ENCODE measurements around the gene POTEH.
"Not testable (repeated sequence)": the region's sequence is repeated elsewhere in the genome, so short reads cannot be mapped to it uniquely, and the experiment has no call there.

Gene POTEH

GRCh38 chr22:15738157-15738908 lies 48.5 kb downstream of the POTEH start:
- H3K27ac ChIP-seq: not testable (repeated sequence)

- H3K27ac ChIP-seq: not testable (repeated sequence)
Observed at GRCh38 chr22:15738909-15739391, 49.1 kb downstream of the POTEH start.

GRCh38 chr22:15747636-15748323 lies 58.0 kb downstream of the POTEH start:
- not testable (repeated sequence) for H3K27ac ChIP-seq

- not testable (repeated sequence) for H3K27ac ChIP-seq
Observed at GRCh38 chr22:15749181-15749970, 59.5 kb downstream of the POTEH start.

GRCh38 chr22:15759443-15760097 lies 69.7 kb downstream of the POTEH start:
- H3K27ac ChIP-seq: not testable (repeated sequence)

GRCh38 chr22:15760388-15761150 lies 70.7 kb downstream of the POTEH start:
- not testable (repeated sequence) for H3K27ac ChIP-seq

GRCh38 chr22:15761151-15761777 lies 71.4 kb downstream of the POTEH start:
- H3K27ac ChIP-seq: not testable (repeated sequence)

- not testable (repeated sequence) for H3K27ac ChIP-seq
Observed at GRCh38 chr22:15763559-15763958, 73.7 kb downstream of the POTEH start.
